WTC11 (cell line): ENCODE results near the gene PTPA. TPM values are rescaled to one million over a fixed set of nuclear protein-coding genes. Genes with fewer than 3 reads are reported as not detected.

ENCODE experiments used
- ATAC-seq: fragments of 200-7000 bp; cut with Tn5 transposase; 2 replicates; pipeline ENCODE4 v1.10.0; 2021; ENCODE audit warnings: mild to moderate bottlenecking, moderate library complexity
- CTCF ChIA-PET: fragments of 300-600 bp; sonication (Branson Sonifier 250); formaldehyde crosslinking; loops from one replicate; lab custom pipeline; 2021; ENCODE audit warnings: antibody characterized with exemption; lab: Charles Lee
- POLR2A ChIA-PET: fragments of 350-600 bp; sonication (Branson Sonifier 250); formaldehyde crosslinking; loops from one replicate; lab custom pipeline; 2021; ENCODE audit warnings: antibody characterized with exemption; lab: Charles Lee
- DNase-seq: peaks from one replicate; pipeline ENCODE4 v3.0.0; 2021; ENCODE audit warnings: low spot score
- H3K27ac Mint-ChIP-seq: 2 replicates; pipeline ENCODE4 v1.8.0; 2021; ENCODE audit warnings: mixed read lengths
- H3K27me3 Mint-ChIP-seq: 2 replicates; pipeline ENCODE4 v1.8.0; 2021; ENCODE audit warnings: low read depth, mild to moderate bottlenecking, moderate library complexity, mixed read lengths
- H3K36me3 Mint-ChIP-seq: 2 replicates; pipeline ENCODE4 v1.8.0; 2021; ENCODE audit warnings: mixed read lengths
- H3K4me1 Mint-ChIP-seq: 2 replicates; pipeline ENCODE4 v1.8.0; 2022; ENCODE audit warnings: mixed read lengths
- H3K4me3 Mint-ChIP-seq: 2 replicates; pipeline ENCODE4 v1.8.0; 2021; ENCODE audit warnings: mild to moderate bottlenecking, moderate library complexity, mixed read lengths
- H3K9me3 Mint-ChIP-seq: 2 replicates; pipeline ENCODE4 v1.8.0; 2021; ENCODE audit warnings: mixed read lengths
- ATF1 ChIP-seq: sonication (generic); formaldehyde crosslinking; IDR thresholded peaks from 2 replicates; pipeline ENCODE4 v1.8.1; 2023; ENCODE audit warnings: mild to moderate bottlenecking, moderate library complexity, missing genetic modification reagents
- CREB1 ChIP-seq: sonication (generic); formaldehyde crosslinking; IDR thresholded peaks from 2 replicates; pipeline ENCODE4 v1.8.0; 2023; ENCODE audit warnings: mild to moderate bottlenecking, missing genetic modification reagents
- E2F4 ChIP-seq: sonication (generic); formaldehyde crosslinking; IDR thresholded peaks from 2 replicates; pipeline ENCODE4 v1.8.1; 2022; ENCODE audit warnings: low read depth, mild to moderate bottlenecking, moderate library complexity, missing genetic modification reagents, borderline replicate concordance
- EMX1 ChIP-seq: fragments of 250-450 bp; sonication (Bioruptor Pico); IDR thresholded peaks from 2 replicates; pipeline ENCODE4 v1.8.0; 2021; ENCODE audit warnings: mild to moderate bottlenecking
- FOXP4 ChIP-seq: sonication (generic); formaldehyde crosslinking; IDR thresholded peaks from 2 replicates; pipeline ENCODE4 v1.8.0; 2022; ENCODE audit warnings: mild to moderate bottlenecking, missing genetic modification reagents
- GABPB1 ChIP-seq: sonication (generic); formaldehyde crosslinking; IDR thresholded peaks from 2 replicates; pipeline ENCODE4 v1.8.1; 2023; ENCODE audit warnings: mild to moderate bottlenecking, missing genetic modification reagents
- HMGXB4 ChIP-seq: sonication (generic); formaldehyde crosslinking; IDR thresholded peaks from 2 replicates; pipeline ENCODE4 v1.8.1; 2023; ENCODE audit warnings: mild to moderate bottlenecking, moderate library complexity, missing genetic modification reagents
- JAZF1 ChIP-seq: fragments of 250-450 bp; sonication (Bioruptor Pico); IDR thresholded peaks from 2 replicates; pipeline ENCODE4 v1.9.0; 2021; ENCODE audit warnings: moderate library complexity, mild to moderate bottlenecking, inconsistent platforms
- JUN ChIP-seq: sonication (generic); formaldehyde crosslinking; IDR thresholded peaks from 2 replicates; pipeline ENCODE4 v1.8.0; 2023; ENCODE audit warnings: mild to moderate bottlenecking, missing genetic modification reagents
- MYBL2 ChIP-seq: sonication (generic); formaldehyde crosslinking; IDR thresholded peaks from 2 replicates; pipeline ENCODE4 v1.8.1; 2023; ENCODE audit warnings: mild to moderate bottlenecking, moderate library complexity, missing genetic modification reagents
- PREB ChIP-seq: sonication (generic); formaldehyde crosslinking; IDR thresholded peaks from 2 replicates; pipeline ENCODE4 v1.8.1; 2022; ENCODE audit warnings: mild to moderate bottlenecking, missing genetic modification reagents, moderate library complexity, borderline replicate concordance
- RORB ChIP-seq: fragments of 250-450 bp; sonication (Bioruptor Pico); IDR thresholded peaks from 2 replicates; pipeline ENCODE4 v1.9.0; 2021; ENCODE audit warnings: mild to moderate bottlenecking
- TEAD4 ChIP-seq: sonication (generic); formaldehyde crosslinking; IDR thresholded peaks from 2 replicates; pipeline ENCODE4 v1.8.0; 2022; ENCODE audit warnings: mild to moderate bottlenecking, missing genetic modification reagents
- ZNF121 ChIP-seq: sonication (generic); formaldehyde crosslinking; IDR thresholded peaks from 2 replicates; pipeline ENCODE4 v1.8.0; 2023; ENCODE audit warnings: missing genetic modification reagents
- ZNF263 ChIP-seq: sonication (generic); formaldehyde crosslinking; IDR thresholded peaks from 2 replicates; pipeline ENCODE4 v1.8.1; 2022; ENCODE audit warnings: low read depth, mild to moderate bottlenecking, moderate library complexity, missing genetic modification reagents
- ZNF317 ChIP-seq: sonication (generic); formaldehyde crosslinking; IDR thresholded peaks from 2 replicates; pipeline ENCODE4 v1.8.1; 2023; ENCODE audit warnings: low read depth, mild to moderate bottlenecking, moderate library complexity, missing genetic modification reagents, borderline replicate concordance
- ZNF423 ChIP-seq: fragments of 250-450 bp; sonication (Bioruptor Pico); IDR thresholded peaks from 2 replicates; pipeline ENCODE4 v2.1.2; 2022; ENCODE audit warnings: mild to moderate bottlenecking, moderate library complexity
- total RNA-seq: library from RNA; stranded (reverse); gene quantifications from 3 replicates; pipeline ENCODE4 v1.2.3, GENCODE V29; 2021
- TF ChIP-seq, protein P1 (sequence below): sonication (generic); formaldehyde crosslinking; IDR thresholded peaks from 2 replicates; pipeline ENCODE4 v1.8.0; 2022; ENCODE audit warnings: mild to moderate bottlenecking, missing genetic modification reagents
- TF ChIP-seq, protein P2 (sequence below): sonication (generic); formaldehyde crosslinking; IDR thresholded peaks from 2 replicates; pipeline ENCODE4 v1.8.1; 2023; ENCODE audit warnings: mild to moderate bottlenecking, missing genetic modification reagents

The PTPA gene
- total RNA-seq, 1 experiment from 2014 or later, result 186 TPM

GRCh38 chr9:129170229-129170628 is 59.0 kb downstream of the PTPA start (continued):
- no peak for TF ChIP-seq FOXP4
- no peak for TF ChIP-seq RORB (CRISPR knock-in tag)
- TF ChIP-seq ATF1 (CRISPR knock-in tag), result no peak
- no peak for TF ChIP-seq E2F4
- no peak for TF ChIP-seq TEAD4 (CRISPR knock-in tag)
- TF ChIP-seq JAZF1 (CRISPR knock-in tag), result no peak
- TF ChIP-seq ZNF121 (CRISPR knock-in tag), result no peak
- TF ChIP-seq, protein P1, sequence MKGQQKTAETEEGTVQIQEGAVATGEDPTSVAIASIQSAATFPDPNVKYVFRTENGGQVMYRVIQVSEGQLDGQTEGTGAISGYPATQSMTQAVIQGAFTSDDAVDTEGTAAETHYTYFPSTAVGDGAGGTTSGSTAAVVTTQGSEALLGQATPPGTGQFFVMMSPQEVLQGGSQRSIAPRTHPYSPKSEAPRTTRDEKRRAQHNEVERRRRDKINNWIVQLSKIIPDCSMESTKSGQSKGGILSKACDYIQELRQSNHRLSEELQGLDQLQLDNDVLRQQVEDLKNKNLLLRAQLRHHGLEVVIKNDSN (CRISPR knock-in tag), result no peak
- no peak for TF ChIP-seq GABPB1 (CRISPR knock-in tag)

DNA sequence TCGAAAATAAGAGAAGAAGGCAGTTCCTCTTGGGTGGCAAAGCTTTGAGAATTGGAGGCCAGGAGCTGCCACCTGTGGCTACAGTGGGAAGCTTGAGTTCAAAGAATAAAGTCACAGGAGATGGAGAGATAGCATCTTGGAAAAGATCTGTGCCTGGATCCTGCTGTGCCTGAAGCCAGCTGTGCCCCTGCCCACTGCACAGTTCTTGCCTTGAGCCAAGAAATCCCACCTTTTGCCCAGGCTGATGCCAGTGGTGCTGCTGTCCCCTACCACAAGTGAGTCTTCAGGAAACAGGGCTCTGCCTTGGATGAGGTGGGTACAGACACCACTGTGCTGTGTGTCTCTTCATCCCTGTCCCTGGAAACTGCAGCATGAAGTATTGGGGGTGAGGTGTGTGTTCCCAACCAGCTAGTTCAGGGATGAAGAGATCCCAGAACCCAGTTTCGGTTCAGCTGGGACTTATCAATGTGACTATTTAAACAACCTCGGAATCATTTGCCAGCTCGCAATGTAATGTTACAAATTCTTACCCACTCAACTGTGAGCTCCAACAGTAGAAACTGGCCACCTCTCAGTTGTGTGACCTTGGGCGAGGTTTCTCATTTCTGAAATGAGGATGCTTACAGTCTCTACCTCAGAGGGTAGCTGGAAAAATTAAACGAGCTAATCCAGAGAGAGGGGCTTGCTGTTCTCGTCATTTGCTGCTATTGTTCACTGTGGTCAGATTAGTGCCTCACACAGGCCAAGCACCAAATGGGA is 61.0 kb downstream of the PTPA start:
- TF ChIP-seq JUN (CRISPR knock-in tag), result no peak
- no peak for TF ChIP-seq HMGXB4 (CRISPR knock-in tag)
- no peak for TF ChIP-seq PREB (CRISPR knock-in tag)
- no peak for TF ChIP-seq MYBL2 (CRISPR knock-in tag)
- Mint-ChIP-seq H3K9me3 (no peaks in the 10 kb centered on the region), H3K36me3 (no peaks in the 10 kb centered on the region), H3K27ac (no peak overlapping the region), H3K4me1 (peaks cover 21% of the 10 kb centered on the region), H3K27me3 (peaks cover 55% of the 10 kb centered on the region), H3K4me3 (no peak overlapping the region)
- CTCF ChIA-PET, result interaction anchor here (0.6 to 18.6 kb wide), 18 partner anchors 8 to 459 kb away, joined by 3 to 345 read pairs (median 3); partner anchors contain the start of gene NTMT1
- POLR2A ChIA-PET, result interaction anchor here (0.8 to 1.0 kb wide), 2 partner anchors 33 to 412 kb away, joined by 3 read pairs; no protein-coding TSS in a partner anchor
- ATAC-seq, result no peak
- no peak for DNase-seq

DNA sequence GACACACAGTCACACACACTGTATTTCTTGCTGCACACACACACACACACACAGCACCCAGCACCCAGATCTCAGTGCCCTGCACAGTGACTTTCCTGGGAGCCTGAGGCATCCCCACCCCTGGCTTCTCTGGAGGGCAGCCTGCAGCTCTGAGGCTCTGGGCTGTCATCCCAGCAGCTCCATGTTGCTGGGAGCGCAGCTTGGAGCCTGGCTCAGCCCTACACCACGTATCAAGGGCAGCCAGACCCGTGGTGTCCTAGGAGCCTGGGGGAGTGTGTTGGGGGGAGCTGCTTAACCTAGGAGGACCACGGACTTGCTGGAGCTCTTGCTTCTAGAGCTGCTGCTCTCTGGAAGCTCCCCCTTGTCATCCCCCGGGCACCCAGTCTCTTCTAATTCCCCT is 61.6 kb downstream of the PTPA start:
- TF ChIP-seq ZNF423 (no peak), GABPB1 (CRISPR knock-in tag) (no peak), EMX1 (no peak), E2F4 (no peak), ZNF263 (CRISPR knock-in tag) (no peak), CREB1 (CRISPR knock-in tag) (no peak), ZNF317 (CRISPR knock-in tag) (no peak)
- TF ChIP-seq, protein P2, sequence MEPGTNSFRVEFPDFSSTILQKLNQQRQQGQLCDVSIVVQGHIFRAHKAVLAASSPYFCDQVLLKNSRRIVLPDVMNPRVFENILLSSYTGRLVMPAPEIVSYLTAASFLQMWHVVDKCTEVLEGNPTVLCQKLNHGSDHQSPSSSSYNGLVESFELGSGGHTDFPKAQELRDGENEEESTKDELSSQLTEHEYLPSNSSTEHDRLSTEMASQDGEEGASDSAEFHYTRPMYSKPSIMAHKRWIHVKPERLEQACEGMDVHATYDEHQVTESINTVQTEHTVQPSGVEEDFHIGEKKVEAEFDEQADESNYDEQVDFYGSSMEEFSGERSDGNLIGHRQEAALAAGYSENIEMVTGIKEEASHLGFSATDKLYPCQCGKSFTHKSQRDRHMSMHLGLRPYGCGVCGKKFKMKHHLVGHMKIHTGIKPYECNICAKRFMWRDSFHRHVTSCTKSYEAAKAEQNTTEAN (CRISPR knock-in tag), result no peak
- TF ChIP-seq, all 79 proteins: peak for 0
- Mint-ChIP-seq H3K4me1 (peaks cover 14% of the 10 kb centered on the region), H3K4me3 (no peak overlapping the region), H3K27me3 (peaks cover 58% of the 10 kb centered on the region), H3K27ac (no peak overlapping the region), H3K9me3 (no peaks in the 10 kb centered on the region), H3K36me3 (no peaks in the 10 kb centered on the region)
- POLR2A ChIA-PET, result interaction anchor here (0.8 kb wide), 1 partner anchor 412 kb away, joined by 3 read pairs; no protein-coding TSS in a partner anchor
- ATAC-seq (no peak), DNase-seq (no peak)
- CTCF ChIA-PET, result interaction anchor here (0.6 to 18.6 kb wide), 16 partner anchors 8 to 458 kb away, joined by 3 to 345 read pairs (median 4); partner anchors contain the start of gene NTMT1
